ENCODE results near the gene IQCE.

DNA sequence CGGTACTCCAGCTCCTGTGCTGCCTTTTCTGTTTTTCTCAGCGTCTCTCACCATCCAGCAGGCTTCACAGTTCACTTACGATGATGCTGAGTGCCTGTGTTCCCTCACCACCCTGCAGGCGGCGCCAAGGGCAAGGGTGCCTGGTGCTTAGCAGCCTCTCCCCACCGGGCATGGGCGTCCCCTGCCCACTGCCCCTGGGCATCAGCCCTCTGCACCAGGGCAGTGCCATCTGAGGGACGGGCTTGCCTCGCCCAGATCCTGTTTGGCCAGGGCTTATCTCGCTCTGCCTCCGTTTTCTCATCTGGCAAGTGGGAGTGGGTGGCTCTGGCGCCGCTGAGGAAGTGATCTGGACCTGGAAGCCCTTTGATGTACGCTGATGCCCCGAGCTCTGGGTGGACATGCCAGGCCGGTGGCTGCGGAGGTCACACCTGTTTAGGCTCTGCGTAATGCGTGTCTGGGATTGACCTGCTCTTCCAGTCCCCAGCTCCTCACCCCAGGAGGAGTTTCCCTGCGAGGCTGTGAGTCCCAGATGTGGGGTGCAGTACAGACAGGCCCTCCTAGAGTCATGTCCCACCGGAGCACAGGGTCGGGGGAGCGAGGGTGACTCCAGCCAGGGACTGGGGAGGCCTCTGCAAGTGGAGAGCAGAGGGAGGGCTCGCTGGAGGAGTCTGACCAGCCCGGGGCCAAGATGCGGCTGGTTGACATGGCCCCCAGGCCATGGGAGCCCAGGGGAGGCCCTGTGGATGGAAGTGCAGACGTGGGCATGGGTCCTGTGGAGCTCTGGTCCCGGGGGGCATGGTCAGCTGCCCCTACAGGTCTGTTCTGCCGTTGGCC is 84.8 kb downstream of the IQCE start:
- TF ChIP-seq, protein P1, sequence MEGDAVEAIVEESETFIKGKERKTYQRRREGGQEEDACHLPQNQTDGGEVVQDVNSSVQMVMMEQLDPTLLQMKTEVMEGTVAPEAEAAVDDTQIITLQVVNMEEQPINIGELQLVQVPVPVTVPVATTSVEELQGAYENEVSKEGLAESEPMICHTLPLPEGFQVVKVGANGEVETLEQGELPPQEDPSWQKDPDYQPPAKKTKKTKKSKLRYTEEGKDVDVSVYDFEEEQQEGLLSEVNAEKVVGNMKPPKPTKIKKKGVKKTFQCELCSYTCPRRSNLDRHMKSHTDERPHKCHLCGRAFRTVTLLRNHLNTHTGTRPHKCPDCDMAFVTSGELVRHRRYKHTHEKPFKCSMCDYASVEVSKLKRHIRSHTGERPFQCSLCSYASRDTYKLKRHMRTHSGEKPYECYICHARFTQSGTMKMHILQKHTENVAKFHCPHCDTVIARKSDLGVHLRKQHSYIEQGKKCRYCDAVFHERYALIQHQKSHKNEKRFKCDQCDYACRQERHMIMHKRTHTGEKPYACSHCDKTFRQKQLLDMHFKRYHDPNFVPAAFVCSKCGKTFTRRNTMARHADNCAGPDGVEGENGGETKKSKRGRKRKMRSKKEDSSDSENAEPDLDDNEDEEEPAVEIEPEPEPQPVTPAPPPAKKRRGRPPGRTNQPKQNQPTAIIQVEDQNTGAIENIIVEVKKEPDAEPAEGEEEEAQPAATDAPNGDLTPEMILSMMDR (IDR thresholded peaks at IDR 0.05) = peak in 2 of 12 donors; percentile 6 to 10
- TF ChIP-seq POLR2A (IDR thresholded peaks at IDR 0.05) = no peak
